Astrocyte (in vitro differentiated cells and primary cell): ENCODE data around the gene IQCE.

Experiments used
- CTCF ChIP-seq: IDR thresholded peaks from 2 replicates; pipeline ENCODE4 v1.5.1; 2011; ENCODE audit warnings: low read depth, mild to moderate bottlenecking, inconsistent platforms, low read length, moderate library complexity; ENCODE audit not compliant: insufficient read depth
- EZH2 ChIP-seq: IDR thresholded peaks from 2 replicates; pipeline ENCODE4 v1.6.1; 2012; ENCODE audit warnings: mild to moderate bottlenecking, low read length, inconsistent platforms; ENCODE audit not compliant: insufficient read depth

- no peak for TF ChIP-seq CTCF
- no peak for TF ChIP-seq EZH2
Measured at GRCh38 chr7:2512179-2512661, 46.6 kb upstream of the IQCE start.
